ENCODE measurements around the gene APLP1.

DNA sequence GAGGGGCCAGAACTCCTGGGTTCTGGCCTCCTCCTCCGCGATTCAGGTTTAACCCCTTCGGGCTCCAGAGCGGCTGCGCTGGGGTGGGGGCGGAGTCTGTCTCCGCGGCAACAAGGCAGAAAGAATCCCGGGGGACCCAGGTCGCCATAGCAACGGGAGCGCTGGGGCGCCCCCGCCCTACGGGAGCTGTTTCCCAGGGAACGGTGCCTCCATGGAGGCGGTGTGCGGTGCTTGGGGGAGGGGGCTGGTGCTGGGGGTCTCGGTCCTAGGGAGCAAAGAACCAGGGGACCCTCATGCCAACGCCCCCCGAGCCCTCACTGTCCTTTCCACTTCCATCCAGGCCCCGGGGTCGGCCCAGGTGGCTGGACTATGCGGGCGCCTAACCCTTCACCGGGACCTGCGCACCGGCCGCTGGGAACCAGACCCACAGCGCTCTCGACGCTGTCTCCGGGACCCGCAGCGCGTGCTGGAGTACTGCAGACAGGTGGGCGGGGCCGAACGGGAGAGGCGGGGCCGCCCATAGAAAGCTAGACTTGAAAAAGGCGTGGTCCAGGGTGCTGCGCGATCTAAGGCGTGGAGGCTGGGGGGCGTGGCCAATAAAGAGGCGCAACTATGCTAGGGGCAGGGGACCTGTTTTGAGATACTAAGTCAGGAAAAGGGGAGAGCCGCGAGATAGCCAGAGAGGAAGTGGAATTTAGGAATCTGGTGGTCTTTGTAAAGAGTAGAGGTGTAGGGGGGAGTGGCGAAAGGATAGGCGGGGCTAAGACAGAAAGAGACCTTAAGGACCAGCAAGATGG, 1.2 kb downstream of the APLP1 start:
- TF ChIP-seq EZH2 (IDR thresholded peaks at IDR 0.05; ENCODE audit: insufficient read depth, poor library complexity, severe bottlenecking) (no peak), EZH2phosphoT487 (IDR thresholded peaks at IDR 0.05; ENCODE audit: insufficient read depth, low read depth) (no peak)

Data from GM23248 (cell line).